Stimulated activated CD4-positive, alpha-beta T cell treated with anti-CD3 and anti-CD28 coated beads, Interleukin-12 subunit alpha, Interleukin-12 subunit beta, amount 100 ng/mL, for 24 hours (primary cell): Measurements from ENCODE around the gene ADAMTS12.

Source experiments
- DNase-seq, 2 experiments: peaks; one replicate each; pipeline ENCODE4 v3.0.0-alpha.2; 2020; ENCODE audit warnings: low read depth in 2 of 2

Gene ADAMTS12

GRCh38 chr5:33657804-33658440 lies 233.9 kb downstream of the ADAMTS12 start:
- DNase-seq, result no peak

GRCh38 chr5:33657176-33657575 lies 234.6 kb downstream of the ADAMTS12 start:
- no peak for DNase-seq

DNA sequence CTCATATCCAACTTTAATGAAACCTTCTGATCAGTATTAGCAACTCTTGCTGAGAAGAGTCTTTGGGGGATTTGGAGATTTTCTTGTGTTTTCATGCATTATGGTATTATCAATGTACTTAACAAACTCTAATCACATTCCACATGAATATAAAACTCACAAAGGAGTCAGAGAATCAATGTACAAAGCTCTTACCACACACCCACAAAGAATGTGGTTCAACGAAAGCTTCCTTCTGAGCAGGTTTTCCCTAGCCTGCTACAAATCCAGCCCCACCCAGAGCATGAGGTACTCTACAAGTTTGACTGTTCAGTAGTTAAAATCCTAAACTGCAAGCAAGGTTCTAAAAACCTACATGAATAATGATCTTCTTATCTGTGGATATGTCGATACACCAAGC lies 240.9 kb downstream of the ADAMTS12 start:
- DNase-seq, result no peak

DNA sequence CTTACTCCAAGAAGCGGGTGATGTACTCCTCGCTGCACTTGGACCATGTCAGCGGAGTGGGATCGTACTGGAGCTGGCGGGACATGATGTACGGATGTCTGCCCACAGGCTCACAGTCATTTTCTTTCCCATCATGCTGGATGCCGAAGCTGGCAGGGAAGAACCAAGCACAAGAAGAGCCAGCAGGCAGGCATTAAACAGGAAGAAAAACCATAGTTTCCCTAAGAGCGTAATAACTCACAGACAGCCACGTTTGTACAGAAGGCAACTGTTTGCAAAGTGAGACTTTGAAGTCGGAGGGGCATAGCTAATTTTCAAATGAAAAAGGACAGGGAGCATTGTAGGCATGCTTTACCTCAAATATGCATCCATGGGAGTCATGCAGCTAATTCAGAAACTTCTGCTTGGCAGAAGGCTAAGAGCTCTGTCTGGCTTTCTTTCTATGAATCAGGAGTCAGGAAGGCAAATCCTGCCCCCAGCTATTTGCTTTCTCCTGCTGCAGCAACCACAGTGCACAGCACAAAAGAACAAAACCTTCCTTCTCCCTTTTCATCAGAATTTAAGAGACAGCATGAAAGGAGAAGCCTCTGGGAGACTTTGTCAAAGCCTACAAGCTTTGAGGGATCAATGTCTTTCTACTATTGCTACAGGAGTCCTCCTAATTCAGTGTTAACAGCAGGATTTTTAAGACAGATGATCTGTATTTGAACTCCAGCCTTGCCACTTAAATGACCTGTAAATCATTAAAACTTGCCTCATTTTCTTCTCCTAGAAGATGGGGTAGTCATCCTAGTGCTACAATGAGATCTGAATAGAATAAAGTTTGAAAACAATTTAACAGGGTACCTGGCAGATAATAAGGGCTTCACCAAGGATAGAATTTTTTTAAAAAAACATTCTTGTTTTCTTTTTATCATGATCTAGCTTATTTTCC lies 242.0 kb downstream of the ADAMTS12 start:
- no peak for DNase-seq

DNA sequence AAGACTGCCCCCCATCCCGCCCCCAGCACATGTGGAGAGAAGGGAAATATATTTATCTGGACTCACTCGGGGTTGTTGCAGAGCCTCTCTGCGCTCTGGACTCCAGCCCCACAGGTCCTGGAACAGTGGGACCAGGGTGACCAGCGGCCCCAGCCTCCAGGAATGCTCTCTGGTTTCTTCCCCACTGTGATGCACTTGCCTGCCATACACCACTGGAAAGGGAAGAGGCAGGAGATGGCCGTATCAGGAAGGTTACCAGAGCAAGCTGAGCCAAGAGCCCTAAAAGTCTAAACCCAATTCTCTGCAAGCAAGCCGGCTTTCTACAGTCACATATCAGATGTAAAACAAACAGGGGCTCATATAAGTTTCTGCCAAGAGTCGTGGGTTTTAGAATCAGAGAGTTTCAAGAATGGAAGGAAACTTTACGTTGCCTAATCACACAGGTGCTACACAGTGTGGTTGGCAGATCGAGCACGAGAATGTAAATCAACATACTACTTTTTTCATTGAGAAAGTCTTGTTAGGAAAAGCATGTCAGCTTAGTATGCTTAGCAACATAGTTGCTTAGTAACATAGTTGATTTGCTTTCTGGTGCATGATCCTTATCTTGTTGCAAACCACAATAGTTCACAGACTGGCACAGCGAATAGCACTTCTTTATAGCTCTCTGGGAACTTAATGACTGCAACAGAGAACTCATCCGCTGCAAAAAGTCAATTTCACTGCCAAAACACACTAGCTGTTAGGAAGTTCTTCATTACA lies 249.9 kb downstream of the ADAMTS12 start:
- DNase-seq, result no peak

DNA sequence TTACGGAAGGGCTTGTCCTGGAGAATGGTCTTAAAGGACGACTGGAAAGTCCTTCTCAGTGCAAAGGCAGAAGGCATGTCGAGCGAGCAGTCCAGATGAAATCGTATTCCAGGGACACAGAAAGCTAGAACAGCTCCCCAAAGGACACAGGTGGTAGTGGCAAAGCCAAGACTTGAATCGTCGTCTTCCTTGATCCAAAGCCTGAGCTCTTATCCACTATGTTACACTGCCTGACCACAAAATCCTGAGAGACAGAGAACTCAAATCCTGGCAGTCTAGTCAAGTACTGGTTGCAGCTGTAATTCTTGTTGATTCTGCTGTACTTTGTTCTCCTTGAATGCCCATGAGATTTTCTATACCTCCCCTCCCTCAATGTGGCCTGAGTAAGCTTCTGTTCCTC lies 252.3 kb downstream of the ADAMTS12 start:
- DNase-seq, result no peak

DNA sequence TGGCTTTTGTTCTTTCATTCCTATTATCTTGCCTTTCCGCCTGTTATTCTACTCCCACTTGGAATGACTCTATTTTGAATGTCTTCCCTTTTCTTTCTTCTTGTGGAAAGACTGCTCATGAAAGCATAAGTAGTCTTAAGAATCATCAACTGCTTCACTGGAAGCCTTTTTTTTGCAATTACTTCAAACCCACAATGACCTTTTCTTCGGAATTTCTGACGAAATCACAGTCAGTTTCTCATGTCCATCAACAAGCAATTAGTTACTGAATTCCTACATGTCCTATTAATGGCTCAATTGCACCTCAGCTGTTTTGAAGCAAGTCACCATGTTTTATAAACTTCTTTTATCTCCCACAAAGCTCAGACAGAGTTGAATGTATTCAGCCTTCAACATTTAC lies 254.8 kb downstream of the ADAMTS12 start:
- DNase-seq, result no peak

- no peak for DNase-seq
Measured at GRCh38 chr5:33635582-33635981, 256.2 kb downstream of the ADAMTS12 start.

DNA sequence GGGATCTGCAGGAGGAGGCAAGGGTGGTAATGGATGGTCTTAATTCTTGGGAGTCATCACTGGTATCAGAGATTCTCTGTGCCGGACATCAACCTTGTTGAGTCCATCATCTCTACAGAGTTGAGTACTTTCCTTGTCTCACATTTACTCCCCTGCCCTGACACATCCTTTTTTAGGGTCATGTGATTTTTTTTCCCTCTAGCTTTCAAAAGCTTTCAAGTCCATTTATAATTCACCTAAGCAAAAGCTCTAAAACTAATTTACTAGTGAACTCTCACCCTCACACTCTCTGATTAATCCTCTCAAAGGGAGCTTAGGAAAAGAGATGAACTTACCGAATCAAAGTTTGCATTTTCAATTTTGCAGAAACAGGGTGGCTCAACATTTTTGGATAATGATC lies 258.1 kb downstream of the ADAMTS12 start:
- DNase-seq, result no peak

DNA sequence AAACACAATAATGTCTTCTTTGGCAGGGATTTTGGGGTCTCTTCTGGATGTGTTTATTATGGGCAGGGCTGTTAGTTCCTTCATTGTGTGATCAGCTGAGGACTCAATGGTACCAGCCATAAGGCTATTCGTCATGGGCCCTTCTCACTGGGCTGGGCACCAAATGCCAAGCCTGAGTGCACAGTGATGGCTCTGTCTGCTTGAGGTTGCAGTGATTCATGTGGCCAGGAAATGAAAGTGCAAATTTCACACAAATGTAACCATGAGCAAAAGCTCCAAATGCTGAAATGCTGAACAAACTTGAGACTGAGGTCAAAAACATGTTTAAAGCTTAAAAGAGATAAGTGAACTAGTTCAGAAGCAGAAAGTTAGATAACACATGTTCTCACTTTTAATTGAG lies 260.0 kb downstream of the ADAMTS12 start:
- DNase-seq, result no peak

DNA sequence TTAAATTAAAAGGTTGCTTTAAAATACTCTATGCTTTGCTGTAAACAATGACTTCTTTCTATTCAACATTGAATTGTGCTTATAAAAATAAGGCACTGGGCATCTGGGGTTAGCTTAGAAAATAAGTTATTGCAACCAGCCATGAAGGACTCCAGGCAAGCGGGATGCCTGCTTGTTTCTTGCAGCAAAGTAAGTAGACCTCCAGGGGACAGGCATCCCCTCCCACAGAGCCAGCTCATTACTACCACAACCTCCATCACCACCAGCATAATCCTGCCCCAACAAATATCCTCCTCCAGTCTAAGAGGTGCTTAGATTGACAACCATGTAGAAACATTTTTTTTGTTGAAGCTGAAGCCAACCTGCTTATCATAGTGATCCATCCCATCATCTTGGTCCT lies 260.7 kb downstream of the ADAMTS12 start:
- DNase-seq, result no peak

- no peak for DNase-seq
Measured at GRCh38 chr5:33629999-33630398, 261.8 kb downstream of the ADAMTS12 start.

DNA sequence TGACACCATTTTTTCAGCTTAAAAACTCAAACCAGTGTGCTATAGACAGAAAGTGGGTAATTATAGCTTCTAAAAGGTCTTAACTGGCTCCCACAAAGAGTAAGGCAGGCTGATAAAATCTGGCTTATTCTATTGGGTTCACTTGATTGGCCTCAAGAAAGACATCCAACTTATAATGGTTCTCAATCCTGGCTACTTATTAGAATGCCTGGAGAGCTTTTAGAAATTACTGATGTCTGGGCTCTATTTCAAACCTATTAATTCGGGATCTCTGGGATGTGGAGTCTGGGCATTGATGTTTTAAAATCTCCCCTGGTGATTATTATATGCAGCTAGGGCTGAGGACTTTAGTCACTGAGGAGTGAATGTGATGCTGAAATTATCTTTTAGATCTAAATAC lies 263.0 kb downstream of the ADAMTS12 start:
- DNase-seq, result no peak

GRCh38 chr5:33621514-33621913 lies 270.3 kb downstream of the ADAMTS12 start:
- no peak for DNase-seq

- no peak for DNase-seq
Measured at GRCh38 chr5:33614039-33614438, 277.8 kb downstream of the ADAMTS12 start.

GRCh38 chr5:33612386-33612785 lies 279.4 kb downstream of the ADAMTS12 start:
- DNase-seq, result no peak

DNA sequence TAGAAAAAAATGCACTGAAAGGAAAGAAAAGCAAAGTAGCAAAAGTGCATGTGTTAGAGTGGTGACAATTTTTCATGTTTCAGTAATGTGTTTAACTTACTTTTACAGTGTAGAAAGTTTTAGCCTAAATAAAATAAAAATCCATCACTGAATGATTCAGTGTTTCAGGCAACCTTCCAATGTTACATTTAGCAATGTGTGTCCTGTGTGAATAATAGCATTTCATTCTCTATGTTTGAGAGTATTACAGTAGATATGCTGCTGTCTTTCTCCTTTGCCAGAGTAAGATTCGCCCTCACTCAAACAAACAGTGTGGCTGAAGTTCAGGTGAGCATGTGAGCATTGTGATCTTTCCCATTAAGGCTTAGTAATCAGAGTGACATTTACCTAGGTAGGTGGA lies 279.9 kb downstream of the ADAMTS12 start:
- no peak for DNase-seq

DNA sequence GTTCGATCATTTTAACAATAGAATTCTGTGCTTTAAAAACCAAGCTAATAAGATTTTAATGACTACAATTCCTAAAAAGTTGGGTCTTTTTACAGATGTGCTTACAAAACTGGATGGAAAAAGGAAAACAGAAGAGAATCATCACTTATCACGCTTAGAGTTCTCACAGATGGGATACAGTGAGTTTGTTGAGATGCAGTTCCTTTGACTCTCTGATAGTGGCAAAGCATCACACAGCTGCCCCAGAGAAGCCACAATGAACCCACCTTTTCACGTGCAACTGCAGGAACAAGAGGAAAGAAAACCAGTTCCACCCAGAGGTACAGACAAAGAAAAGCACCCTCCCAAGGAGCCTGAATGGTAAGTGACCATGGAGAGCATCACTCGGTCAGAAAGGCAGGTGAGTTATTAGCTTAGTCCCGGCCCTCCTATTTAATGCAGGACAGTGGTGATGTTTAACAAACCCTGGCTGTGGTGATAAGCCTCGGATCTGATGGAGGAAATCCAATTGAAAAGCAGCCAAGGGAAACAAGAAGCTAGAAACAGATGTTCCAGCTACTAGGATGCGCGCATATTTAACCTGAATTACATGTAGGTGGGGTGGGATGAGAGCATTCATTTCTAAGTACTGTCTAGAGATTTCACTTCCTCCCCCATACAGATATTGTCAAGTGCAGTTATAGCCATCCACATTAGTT lies 283.3 kb downstream of the ADAMTS12 start:
- DNase-seq, result no peak

DNA sequence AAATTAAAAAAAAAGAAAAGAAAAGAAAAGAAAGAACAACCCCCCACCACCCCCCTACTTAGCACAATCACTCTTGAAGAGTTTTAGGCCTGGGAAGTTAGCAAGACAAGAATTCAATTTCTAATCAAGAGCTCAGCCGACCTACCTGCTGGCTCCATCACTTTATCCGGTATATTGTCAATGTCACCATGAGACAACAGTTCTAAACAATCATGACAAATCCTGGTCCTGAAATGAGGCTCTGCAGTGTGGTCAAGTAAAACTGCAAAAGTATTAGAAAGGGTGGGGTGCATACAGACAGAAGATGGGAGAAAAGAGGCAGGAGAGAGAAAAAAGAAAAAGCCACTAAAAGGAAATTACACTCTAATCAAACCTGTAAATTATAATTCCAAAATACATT lies 287.3 kb downstream of the ADAMTS12 start:
- no peak for DNase-seq

- no peak for DNase-seq
Measured at GRCh38 chr5:33601881-33602280, 289.9 kb downstream of the ADAMTS12 start.

GRCh38 chr5:33595303-33595702 lies 296.5 kb downstream of the ADAMTS12 start:
- no peak for DNase-seq

GRCh38 chr5:33594006-33594405 lies 297.8 kb downstream of the ADAMTS12 start:
- no peak for DNase-seq
